ENCODE results near the gene HOXD1.

- no peak for TF ChIP-seq CTCF (conservative IDR thresholded peaks at IDR 0.05)
- no peak for TF ChIP-seq EZH2 (IDR thresholded peaks at IDR 0.05; ENCODE audit: low read depth)
Measured at GRCh38 chr2:176158855-176159662, 29.4 kb upstream of the HOXD1 start.
